HG03196 (cell line): ENCODE measurements around the gene HTR4.

Experiments
- ATAC-seq: cut with Tn5 transposase; IDR thresholded peaks from one replicate; pipeline ENCODE4 v1.9.1; 2021; ENCODE audit not compliant: unreplicated experiment

Gene HTR4

DNA sequence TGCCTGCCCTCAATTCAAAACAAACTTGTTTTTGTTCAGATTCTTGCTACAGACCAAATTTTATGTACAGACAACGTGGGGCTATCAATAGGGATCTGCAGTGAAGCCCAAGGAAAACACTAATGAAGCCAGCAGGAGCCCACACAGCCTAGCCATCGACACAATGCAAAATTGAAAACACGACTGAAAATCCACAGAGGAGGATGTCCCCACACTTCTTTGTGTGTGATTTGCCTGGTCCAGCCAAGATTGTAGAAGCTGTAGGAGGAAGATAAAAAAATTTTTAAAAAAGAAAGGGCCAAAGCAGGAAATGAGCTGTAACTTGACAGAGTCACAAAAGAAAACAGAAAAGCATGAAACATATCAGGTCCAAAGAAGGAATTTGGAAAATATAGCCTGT, 34.8 kb downstream of the HTR4 start:
- no peak for ATAC-seq

DNA sequence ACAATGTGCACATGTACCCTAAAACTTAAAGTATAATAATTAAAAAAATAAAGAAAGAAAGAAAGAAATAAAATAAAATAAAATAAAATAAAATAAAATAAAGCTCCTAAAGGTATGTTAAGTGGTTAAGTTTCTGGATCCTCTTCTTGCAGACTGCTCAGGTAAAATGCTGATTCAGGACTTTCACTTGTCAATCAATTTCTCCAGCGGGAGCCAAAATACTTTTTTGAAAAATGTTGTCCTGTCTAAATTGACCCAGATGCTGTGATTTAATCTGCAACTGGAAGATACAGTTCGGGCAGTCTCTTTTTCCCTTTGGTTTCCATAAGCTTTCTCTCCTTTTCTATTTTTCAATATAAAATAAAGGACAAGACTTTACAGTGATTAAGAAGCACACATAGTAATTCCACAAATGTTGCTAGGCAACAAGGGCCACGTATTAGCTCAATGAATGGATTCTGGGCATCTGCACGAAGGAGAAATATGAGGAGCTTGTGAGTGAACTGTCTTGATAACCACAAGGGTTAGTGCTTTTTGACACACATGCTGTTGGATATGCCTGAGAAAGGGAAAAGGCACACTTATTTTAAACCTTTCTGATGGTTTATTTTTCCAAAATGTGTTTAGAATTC, 38.6 kb downstream of the HTR4 start:
- ATAC-seq: no peak

DNA sequence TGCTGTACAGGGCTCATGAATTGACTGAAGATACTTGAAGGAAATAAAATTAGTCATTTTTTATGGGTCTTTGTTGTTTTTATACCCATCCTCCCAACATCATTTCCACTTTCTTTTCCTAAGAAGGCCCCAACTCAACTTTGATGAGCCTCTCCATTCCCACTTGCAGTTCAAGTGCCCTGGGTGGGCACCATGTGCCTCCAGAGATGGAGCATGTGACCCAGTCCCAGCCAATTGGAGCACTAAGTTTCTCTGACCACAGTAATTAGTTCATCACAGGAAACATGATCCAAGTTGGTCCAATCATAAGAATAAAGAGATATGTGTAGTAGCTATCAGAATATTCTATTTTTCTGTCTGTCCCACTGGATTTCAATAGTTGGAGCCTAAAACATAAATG, 46.9 kb downstream of the HTR4 start:
- no peak for ATAC-seq

DNA sequence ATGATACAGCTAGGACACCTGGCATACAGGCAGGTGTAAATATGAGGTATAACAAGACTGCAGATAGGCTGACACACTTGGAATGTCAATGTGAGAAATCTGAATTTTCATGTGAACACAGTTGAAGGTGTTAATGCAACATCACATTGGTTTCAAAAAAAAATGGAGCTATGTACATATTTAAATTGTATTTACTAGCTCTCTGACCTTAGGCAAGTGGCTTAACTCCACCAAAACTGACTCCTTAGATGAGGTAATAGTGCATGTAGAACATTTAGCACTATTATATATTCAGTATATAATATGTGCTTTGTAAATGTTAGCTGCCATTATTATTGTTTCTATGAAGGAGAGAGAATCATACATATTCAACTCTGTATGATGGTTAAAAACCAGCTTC, 48.0 kb downstream of the HTR4 start:
- ATAC-seq: no peak

DNA sequence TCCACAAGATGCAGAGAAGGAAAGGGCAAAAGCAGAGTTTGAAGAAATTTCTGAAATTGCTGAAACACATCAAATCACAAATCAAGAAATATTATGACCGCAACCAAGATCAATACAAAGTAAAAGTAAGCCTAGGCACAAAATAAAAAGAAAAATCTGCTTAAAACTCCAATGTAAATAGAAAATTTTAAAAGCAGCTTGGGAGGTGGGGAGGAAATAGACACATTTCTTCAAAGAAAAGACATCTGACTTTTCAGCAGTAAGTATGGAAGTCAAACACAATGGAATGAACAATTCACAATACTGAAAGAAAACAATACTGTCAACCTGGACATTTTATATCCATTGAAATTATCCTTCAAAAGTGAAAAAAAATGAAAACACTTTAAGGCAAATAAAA, 55.1 kb downstream of the HTR4 start:
- ATAC-seq: no peak

DNA sequence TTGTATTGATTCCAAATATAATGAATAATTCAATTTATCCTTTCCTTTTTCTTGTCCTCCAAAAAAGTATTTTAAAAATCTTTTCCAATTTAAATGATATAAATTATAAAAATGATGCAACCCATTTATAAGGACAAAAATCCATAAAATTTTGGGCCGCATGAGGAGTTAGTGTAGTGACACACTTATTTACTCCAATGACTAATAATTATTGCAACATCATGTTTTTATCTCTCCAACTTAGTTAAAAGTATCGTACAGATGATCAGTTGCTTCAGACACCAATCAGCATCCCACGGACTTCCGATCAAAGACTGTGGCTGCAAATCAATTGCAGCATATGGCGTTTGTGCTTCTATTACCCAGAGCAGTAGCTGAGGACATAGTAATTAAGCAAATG, 58.6 kb downstream of the HTR4 start:
- ATAC-seq: no peak

DNA sequence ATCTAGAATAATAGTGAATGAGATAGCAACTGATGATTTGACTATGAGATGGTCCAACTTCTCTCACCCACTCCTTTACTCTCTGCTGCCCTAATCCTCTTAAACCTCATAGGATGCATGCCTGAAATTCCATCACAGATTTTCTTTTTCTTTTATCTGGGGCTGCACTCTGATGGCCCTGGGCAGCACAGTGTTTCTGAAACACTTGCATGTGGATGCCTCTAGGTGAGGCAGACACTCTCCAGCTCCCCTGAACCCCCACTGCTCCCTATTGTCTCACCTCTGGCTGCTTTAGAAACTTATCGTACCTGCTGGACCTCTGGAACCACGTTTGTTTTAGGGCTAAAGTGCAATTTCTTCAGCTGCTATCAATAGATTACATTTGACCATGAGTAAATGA, 67.5 kb downstream of the HTR4 start:
- no peak for ATAC-seq

DNA sequence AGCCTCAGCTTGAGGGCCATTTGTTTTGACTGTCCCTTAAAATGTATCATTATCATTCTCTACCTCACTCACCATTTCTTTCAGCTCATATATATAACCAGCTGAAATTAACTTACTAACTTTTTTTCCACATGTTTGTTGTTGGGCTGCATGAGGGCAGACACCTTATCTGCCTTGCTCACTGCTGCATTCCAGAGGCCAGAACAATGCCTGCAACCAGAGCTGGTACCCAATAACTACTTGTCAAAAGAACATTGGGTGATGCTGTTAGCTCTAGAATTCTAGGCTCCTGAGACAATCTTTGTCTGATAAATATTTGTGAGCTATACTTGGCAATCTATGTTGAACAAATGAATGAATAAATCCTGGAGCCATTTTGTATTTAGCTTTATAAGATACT, 68.3 kb downstream of the HTR4 start:
- ATAC-seq: no peak

DNA sequence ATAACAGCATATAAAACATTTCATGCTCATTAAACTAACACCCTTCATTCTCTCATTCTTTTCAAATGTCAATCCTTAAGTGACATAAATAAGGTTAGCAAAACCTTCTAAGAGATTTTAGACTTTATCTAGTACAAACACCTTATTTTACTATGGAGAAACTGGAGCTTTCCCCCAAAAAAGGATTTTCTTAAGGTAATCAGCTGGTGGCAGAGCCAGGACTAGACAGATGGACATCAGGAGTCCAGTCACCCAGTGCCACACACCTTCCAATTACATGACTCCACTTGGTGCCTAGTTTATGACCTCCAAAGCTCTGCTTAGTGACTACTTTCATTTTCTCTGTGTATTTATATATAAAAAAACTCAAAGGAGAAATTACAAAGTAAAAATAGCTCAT, 70.2 kb downstream of the HTR4 start:
- no peak for ATAC-seq

DNA sequence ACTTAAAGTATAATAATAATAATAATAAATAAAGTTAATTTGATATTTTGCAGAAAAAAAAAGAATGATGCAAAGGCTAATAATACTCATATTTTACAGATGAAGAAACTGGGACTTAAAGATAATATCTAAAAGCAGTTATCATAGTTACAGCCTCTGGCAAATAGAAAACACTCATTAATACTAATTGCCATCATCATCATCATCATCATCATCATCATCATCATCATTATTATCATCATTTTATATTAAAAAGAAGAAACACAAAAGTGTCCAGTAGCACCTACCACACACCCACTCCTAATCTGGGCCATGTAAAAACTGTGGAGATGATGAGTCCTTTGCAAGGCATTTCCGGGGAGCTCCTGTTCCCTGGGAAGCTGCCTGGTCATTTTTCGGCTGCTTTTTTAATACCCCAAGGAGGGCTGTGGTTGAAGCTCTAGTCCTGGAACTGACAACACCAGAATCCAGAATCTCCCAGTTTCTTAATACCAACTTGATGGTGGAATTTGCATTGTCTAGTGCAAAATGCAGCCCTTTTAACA, 70.8 kb downstream of the HTR4 start:
- ATAC-seq: no peak

DNA sequence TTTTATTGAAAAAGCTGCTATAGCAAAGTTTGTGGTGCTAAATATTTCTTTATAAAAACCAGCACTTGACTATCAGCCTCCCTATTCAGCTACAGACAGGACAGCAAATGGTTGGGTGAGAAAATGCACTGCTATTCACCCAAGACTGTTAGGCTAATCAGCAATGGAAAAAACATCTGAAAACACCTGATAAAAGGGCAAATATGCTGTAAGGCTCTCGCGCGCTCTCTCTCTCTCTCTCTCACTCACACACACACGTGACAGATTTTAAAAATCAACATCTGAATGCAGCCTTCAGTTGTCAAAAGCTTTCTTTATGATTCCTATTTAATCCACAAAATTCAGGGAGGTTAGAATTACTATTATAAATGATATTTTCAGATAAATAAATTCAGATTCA, 80.2 kb downstream of the HTR4 start:
- ATAC-seq: no peak

DNA sequence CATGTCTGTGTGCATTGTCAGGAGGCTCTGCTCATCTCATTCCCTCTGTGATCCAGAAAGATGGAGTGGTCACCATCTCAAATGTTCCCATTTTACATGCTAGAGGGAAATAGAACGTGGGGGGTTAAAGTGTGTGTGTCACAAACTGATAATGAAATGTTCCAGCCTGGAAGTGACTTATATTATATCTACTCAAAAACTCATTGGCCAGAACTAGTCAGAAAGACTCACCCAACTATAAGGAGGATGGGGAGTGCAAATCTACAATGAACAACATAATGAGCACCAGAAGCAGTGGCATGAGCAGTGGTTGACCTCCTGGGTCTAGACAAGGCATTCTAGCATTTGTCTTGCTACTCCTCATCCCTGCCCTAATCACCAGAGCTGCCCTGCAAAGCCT, 81.0 kb downstream of the HTR4 start:
- no peak for ATAC-seq

DNA sequence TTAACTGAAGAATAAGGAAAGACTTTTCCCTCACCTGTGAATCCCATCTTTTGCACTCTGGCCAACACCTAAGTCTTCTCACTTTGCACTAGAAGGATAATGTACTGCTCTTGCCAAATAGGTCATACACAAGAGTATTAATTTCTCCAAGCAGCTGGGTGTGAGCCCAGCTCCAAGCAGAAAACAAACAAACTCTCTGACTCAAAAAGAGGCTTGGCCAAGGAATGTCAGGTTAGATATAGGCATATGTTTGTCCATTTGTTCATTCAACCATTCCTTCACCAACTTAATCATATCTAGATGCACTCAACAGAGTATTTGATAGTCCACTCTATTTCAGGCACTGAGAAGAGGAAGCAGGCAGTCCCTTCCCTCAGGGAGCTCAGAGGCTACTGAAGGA, 84.4 kb downstream of the HTR4 start:
- no peak for ATAC-seq

DNA sequence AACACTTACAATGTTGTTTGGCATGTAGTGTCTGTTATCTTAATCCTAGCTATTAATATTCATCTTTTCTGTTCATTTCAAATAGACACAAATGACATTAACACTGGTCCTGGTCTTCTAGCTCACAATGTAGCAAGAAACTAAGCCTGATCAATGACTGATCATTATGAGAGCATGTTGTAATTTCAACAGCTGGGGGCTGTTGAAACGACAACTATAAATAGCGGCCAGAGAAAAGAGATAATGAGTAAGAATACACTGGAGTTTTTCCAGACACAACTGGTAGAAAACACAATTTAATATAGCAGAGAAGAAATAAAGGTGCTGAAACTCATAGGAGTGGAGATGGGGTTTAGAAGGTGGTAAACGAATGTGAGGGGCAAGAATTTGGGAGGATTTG, 89.2 kb downstream of the HTR4 start:
- ATAC-seq: no peak

DNA sequence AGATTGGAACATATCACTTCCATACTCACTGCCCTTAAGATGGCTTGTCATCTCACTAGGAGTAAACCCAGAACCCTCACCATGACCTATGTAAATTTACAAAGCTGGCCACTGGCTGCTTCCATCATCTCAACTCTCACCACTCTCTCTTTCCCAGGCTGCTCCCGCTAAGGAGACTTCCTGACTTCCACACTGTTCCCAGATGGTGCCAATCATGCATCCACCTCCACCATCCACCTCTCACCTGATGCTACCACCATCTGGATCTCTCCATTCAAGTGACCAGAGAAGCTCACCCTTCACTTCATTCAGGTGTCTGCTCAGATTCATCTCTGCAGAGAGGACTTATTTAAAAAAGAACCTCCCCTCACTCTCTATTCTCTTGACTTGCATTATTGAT, 91.3 kb downstream of the HTR4 start:
- ATAC-seq: no peak

DNA sequence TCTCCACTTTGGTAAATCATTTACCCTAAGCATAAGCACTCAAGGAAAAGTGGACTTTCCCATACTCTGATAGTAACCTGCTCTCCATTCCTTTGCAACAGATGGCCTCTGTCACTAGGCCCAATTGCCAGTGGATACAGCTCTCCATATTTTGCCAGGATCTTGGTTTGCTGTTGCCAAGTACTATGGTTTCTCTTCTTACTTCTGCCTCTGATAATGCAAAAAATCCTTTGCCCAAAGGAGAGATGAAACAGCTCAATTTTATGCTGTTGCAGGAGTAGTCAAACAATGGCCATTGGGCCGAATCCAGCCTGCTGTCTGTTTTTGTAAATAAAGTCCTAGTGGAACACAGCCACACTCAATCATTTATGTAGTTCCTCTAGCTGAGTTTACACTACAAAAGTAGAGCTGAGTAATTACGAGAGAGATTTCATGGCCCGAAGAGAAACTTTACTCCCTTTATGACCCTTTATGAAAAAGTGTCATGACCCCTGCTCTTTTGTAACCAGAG, 92.5 kb downstream of the HTR4 start:
- ATAC-seq: no peak

DNA sequence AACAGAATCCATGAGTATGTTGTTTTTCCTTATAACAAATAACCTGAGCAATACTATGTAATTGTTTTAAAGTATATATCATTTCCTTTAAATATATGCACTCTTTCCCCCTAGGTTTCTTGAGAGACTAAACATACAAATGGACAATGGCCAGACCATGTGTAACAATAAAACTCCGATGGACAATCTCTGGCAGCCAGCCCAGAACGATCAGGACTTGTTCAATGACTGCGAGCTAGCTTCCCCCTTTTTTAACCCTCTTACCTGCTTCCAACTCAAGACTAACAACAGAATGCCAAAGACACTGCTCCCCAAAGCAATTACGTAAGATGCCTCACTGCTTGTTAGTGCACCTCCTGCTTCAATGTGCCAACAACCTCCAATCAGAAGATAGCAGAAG, 94.9 kb downstream of the HTR4 start:
- ATAC-seq: no peak

DNA sequence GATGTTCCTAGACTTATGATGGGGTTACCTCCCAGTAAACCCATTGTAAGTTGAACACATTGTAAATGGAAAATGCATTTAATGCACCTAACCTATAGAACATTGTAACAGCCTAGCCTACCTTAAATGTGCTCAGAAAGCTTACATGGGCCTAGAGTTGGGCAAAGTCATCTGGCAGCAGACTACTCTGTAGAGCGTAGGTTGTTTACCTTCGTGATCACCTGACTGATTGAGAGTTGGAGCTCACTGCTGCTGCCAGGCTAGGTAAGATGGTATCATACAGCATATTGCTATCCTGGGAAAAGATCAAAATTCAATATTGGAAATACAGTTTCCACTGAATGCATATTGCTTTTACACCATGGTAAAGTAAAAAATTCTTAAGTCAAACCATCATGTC, 95.4 kb downstream of the HTR4 start:
- no peak for ATAC-seq

DNA sequence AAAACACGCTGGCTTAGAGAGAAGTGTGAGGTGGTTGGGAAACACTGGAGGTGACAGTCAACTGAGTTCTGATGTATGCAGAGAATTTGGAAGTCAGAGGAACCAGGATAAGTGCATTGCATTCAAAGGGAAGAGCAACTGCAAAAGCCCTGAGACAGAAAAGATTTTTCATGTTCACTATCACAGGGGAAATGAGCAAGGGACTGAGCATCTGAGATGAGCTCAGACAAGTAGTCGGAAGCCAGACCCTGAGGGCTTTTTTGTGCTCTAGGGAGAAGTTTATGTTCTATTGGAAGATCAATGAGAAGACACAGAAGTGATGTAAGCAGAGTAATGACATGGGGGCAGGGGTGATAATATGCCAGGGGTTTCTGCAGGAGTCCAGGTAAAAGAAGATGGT, 97.5 kb downstream of the HTR4 start:
- no peak for ATAC-seq

DNA sequence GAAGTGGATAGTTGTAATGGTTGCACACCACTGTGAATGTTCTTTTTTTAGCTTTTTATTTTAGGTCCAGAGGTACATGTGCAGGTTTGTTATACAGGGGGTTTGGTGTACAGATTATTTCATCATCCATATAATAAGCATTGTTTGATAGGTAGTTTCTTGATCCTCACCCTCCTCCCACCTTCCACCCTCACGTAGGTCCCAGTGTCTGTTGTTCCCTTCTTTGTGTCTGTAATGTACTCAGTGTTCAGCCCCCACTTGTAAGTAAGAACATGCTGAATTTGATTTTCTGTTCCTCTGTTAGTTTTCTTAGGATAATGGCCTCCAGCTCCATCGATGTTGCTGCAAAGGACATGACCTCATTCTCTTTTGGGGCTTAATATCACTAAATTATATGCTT, 99.7 kb downstream of the HTR4 start:
- no peak for ATAC-seq

DNA sequence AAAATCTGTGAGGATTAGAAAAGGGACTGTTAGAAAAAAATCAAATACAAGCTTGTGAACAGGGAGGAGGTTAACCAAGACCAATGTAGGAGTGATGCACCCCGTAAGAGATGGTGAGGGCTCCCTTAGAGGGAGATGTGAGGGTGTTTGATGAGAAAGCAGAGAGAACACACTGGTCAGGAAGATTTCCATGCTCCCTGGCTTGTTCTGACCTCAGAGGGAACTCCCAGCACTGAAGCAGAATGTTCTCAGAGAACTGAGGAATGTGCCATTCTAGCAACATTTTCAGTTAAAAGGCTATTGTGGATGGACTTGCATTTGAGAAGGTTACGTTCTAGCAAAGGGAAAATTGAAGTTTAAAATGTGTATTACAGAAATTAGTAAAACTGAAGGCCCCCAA, 110.6 kb downstream of the HTR4 start:
- ATAC-seq: no peak

DNA sequence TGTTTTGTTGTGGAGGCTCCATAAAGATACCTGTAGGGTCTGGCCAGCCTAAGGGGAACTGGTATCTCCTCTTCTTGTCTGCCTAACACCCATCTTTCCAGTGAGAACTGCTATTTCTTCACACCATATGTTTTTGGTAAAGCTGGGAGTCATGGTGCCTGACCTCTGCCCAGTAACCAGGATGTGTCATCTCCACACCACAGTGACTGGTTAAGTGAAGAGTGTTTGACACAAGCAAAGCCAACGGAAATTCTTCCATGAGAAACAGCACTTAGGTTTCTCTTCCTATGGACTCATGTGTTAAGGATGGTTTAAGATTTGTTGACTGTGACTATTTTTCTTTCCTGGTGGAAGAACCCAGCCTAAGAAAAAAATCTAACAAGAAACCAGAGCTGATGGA, 111.5 kb downstream of the HTR4 start:
- no peak for ATAC-seq
